SK-N-SH (cell line): ENCODE data around the gene ADAMTSL1. TPM values are rescaled to one million over a fixed set of nuclear protein-coding genes. Genes with fewer than 3 reads are reported as not detected.

Source experiments
- CTCF ChIA-PET: fragments of 300-600, 350-600 bp; formaldehyde crosslinking; extraction: SDS; loops from one replicate; lab custom pipeline; 2021; lab: Yijun Ruan, JAX
- POLR2A ChIA-PET: fragments of 350-600 bp; sonication (Branson Sonifier 250); formaldehyde crosslinking; extraction: SDS; loops from one replicate; lab custom pipeline; 2020; ENCODE audit warnings: antibody characterized with exemption, inconsistent platforms; lab: Yijun Ruan, JAX
- DNase-seq: peaks from one replicate; pipeline ENCODE4 v3.0.0; 2012
- H2AFZ ChIP-seq: fragments of 200-600 bp; sonication (generic); 2 replicates; pipeline ENCODE4 v1.8.1; 2016; ENCODE audit warnings: antibody characterized with exemption, mild to moderate bottlenecking, low read depth
- H3F3A ChIP-seq: fragments of 200-600 bp; sonication (generic); replicated peaks from 2 replicates; pipeline ENCODE3; 2016; ENCODE audit warnings: antibody characterized with exemption, mild to moderate bottlenecking; ENCODE audit not compliant: insufficient read depth
- H3K27ac ChIP-seq, 2 experiments: fragments of 200-500 bp in 1 of 2; fragments of 200-600 bp in 1 of 2; sonication (Bioruptor generic) in 1 of 2; sonication (generic), shearing (Covaris generic) in 1 of 2; 2 replicates each; pipeline versions ENCODE4 v1.5.1 to v1.6.1; 2014 to 2016; ENCODE audit warnings: low read depth in 2 of 2, inconsistent platforms in 1 of 2, low read length in 1 of 2, mild to moderate bottlenecking in 1 of 2, mixed read lengths in 1 of 2
- H3K27me3 ChIP-seq: fragments of 200-600 bp; sonication (generic), shearing (Covaris generic); 2 replicates; pipeline ENCODE4 v1.6.1; 2016; ENCODE audit warnings: mixed run types; ENCODE audit not compliant: insufficient read depth
- H3K36me3 ChIP-seq, 2 experiments: fragments of 200-500 bp in 1 of 2; fragments of 200-600 bp in 1 of 2; sonication (Bioruptor generic) in 1 of 2; sonication (generic) in 1 of 2; replicated peaks in 1 of 2; 2 replicates each; pipeline versions ENCODE3 to v1.5.1; 2014 to 2016; ENCODE audit warnings: low read length in 1 of 2, mild to moderate bottlenecking in 1 of 2; ENCODE audit not compliant: insufficient read depth in 2 of 2, control insufficient read depth in 1 of 2
- H3K4me1 ChIP-seq, 2 experiments: fragments of 200-500 bp in 1 of 2; fragments of 200-600 bp in 1 of 2; sonication (Bioruptor generic) in 1 of 2; sonication (generic), shearing (Covaris generic) in 1 of 2; 2 replicates each; pipeline versions ENCODE4 v1.5.1 to v1.6.1; 2014 to 2016; ENCODE audit warnings: low read depth in 1 of 2, low read length in 1 of 2, mixed run types in 1 of 2; ENCODE audit not compliant: insufficient read depth in 2 of 2, control insufficient read depth in 1 of 2
- H3K4me2 ChIP-seq: fragments of 200-600 bp; sonication (generic), shearing (Covaris generic); 2 replicates; pipeline ENCODE4 v1.6.1; 2017; ENCODE audit warnings: mixed run types
- H3K4me3 ChIP-seq, 2 experiments: fragments of 200-500 bp in 1 of 2; fragments of 200-600 bp in 1 of 2; sonication (Bioruptor generic) in 1 of 2; sonication (generic), shearing (Covaris generic) in 1 of 2; 2 replicates each; pipeline versions ENCODE4 v1.5.1 to v1.8.1; 2014 to 2016; ENCODE audit warnings: low read depth in 2 of 2, inconsistent platforms in 1 of 2, low read length in 1 of 2, mild to moderate bottlenecking in 1 of 2, mixed read lengths in 1 of 2, moderate library complexity in 1 of 2
- H3K79me2 ChIP-seq: fragments of 200-600 bp; sonication (generic); 2 replicates; pipeline ENCODE4 v1.8.1; 2017; ENCODE audit warnings: mild to moderate bottlenecking; ENCODE audit not compliant: insufficient read depth
- H3K9ac ChIP-seq: fragments of 200-600 bp; sonication (generic); 2 replicates; pipeline ENCODE4 v1.6.1; 2017; ENCODE audit warnings: mixed run types
- H3K9me2 ChIP-seq: fragments of 200-600 bp; sonication (generic); 2 replicates; pipeline ENCODE4 v1.6.1; 2017; ENCODE audit warnings: mixed run types
- H3K9me3 ChIP-seq: fragments of 200-600 bp; sonication (generic); 2 replicates; pipeline ENCODE4 v1.6.1; 2017; ENCODE audit warnings: mixed run types, mild to moderate bottlenecking, moderate library complexity
- H4K20me1 ChIP-seq: fragments of 200-600 bp; sonication (generic); 2 replicates; pipeline ENCODE4 v1.6.1; 2017; ENCODE audit warnings: mild to moderate bottlenecking, mixed run types; ENCODE audit not compliant: insufficient read depth
- CTCF ChIP-seq: fragments of 200-600 bp; sonication (generic); IDR thresholded peaks from 2 replicates; pipeline ENCODE4 v1.6.1; 2017; ENCODE audit warnings: antibody characterized with exemption, mild to moderate bottlenecking, moderate library complexity
- EP300 ChIP-seq, 2 experiments: IDR thresholded peaks; 2 replicates each; pipeline versions ENCODE4 v1.4.0 to v1.6.1; 2012; ENCODE audit warnings: borderline replicate concordance in 1 of 2, low read depth in 1 of 2, low read length in 1 of 2
- FOSL2 ChIP-seq: IDR thresholded peaks from 2 replicates; pipeline ENCODE4 v1.4.0; 2012; ENCODE audit warnings: low read depth, mild to moderate bottlenecking, moderate library complexity, borderline replicate concordance
- FOXM1 ChIP-seq: IDR thresholded peaks from 2 replicates; pipeline ENCODE4 v1.4.0; 2012; ENCODE audit warnings: low read depth, mild to moderate bottlenecking
- IRF3 ChIP-seq: fragments of 150-350 bp; IDR thresholded peaks from 2 replicates; pipeline ENCODE4 v1.6.1; 2016; ENCODE audit warnings: mild to moderate bottlenecking, low read depth, low read length
- JUND ChIP-seq: IDR thresholded peaks from 2 replicates; pipeline ENCODE4 v1.4.0; 2012
- MAX ChIP-seq: IDR thresholded peaks from 2 replicates; pipeline ENCODE4 v1.4.0; 2012; ENCODE audit warnings: low read depth
- NFIC ChIP-seq: IDR thresholded peaks from 2 replicates; pipeline ENCODE4 v1.4.0; 2012; ENCODE audit warnings: borderline replicate concordance
- NRF1 ChIP-seq: IDR thresholded peaks from 2 replicates; pipeline ENCODE4 v1.6.1; 2012; ENCODE audit warnings: low read depth, mild to moderate bottlenecking, low read length
- PBX3 ChIP-seq: IDR thresholded peaks from 2 replicates; pipeline ENCODE4; 2012
- POLR2AphosphoS5 ChIP-seq: IDR thresholded peaks from 2 replicates; pipeline ENCODE4 v1.6.1; 2012; ENCODE audit warnings: low read depth, low read length
- RCOR1 ChIP-seq: fragments of 150-350 bp; IDR thresholded peaks from 2 replicates; pipeline ENCODE4 v1.6.1; 2017; ENCODE audit warnings: antibody characterized with exemption, low read length
- RFX5 ChIP-seq: IDR thresholded peaks from 2 replicates; pipeline ENCODE4 v1.6.1; 2012; ENCODE audit warnings: mild to moderate bottlenecking, improper control_type of control experiment, low read length
- TAF1 ChIP-seq: IDR thresholded peaks from 2 replicates; pipeline ENCODE4 v1.6.1; 2012; ENCODE audit warnings: low read depth, mild to moderate bottlenecking, low read length, moderate library complexity, borderline replicate concordance
- TCF12 ChIP-seq: IDR thresholded peaks from 2 replicates; pipeline ENCODE4 v1.4.0; 2012
- TEAD4 ChIP-seq: IDR thresholded peaks from 2 replicates; pipeline ENCODE4 v1.4.0; 2012; ENCODE audit warnings: mild to moderate bottlenecking, borderline replicate concordance; ENCODE audit not compliant: insufficient read depth
- WGBS: methylation state at CpG from one replicate; pipeline ENCODE4 v1.1.6; 2017; ENCODE audit warnings: low lambda C conversion rate; 5-methylcytosine and 5-hydroxymethylcytosine counted together
- polyA plus RNA-seq, 3 experiments: library from polyadenylated mRNA; depleted of rRNA; stranded (reverse); fragments of >200 nt; gene quantifications; 2 replicates each; pipeline ENCODE4 v1.2.3, GENCODE V29; 2012

Gene ADAMTSL1
- polyA plus RNA-seq, 1 of the 3 experiments (the other 2 are of a cell fraction), result 114 TPM

- no peak for TF ChIP-seq IRF3
- TF ChIP-seq POLR2AphosphoS5, result no peak
- no peak for TF ChIP-seq NFIC
- no peak for TF ChIP-seq EP300 (IDR thresholded peaks at IDR 0.05; ENCODE audit: borderline replicate concordance in 1 of 2, low read depth in 1 of 2, low read length in 1 of 2)
- TF ChIP-seq NRF1, result no peak
- no peak for TF ChIP-seq TAF1
- TF ChIP-seq RFX5, result no peak
- no peak for TF ChIP-seq RCOR1
- no peak for TF ChIP-seq CTCF
- no peak for TF ChIP-seq PBX3
These were observed 319.2 kb downstream of the ADAMTSL1 start (continued) for GRCh38 chr9:18793122-18793521.

- POLR2A ChIA-PET, result no interaction called here
- H3K27ac ChIP-seq, result peak overlapping the region; percentile 40 to 81; a peak in 2 of 4 replicates
- H3K9me3 ChIP-seq, result no peaks in the 10 kb centered on the region
- no peaks in the 10 kb centered on the region for H4K20me1 ChIP-seq
- H3K27me3 ChIP-seq, result no peaks in the 10 kb centered on the region
- peaks cover 9% of the 10 kb centered on the region; the same call in 1 of the 2 replicates for H3K79me2 ChIP-seq
- TF ChIP-seq FOXM1 (peak; percentile 34; the same call in 1 of the 2 replicates), MAX (no peak), JUND (peak; percentile 26; the same call in 1 of the 2 replicates), NFIC (peak; percentile 31; the same call in 1 of the 2 replicates), RCOR1 (no peak), POLR2AphosphoS5 (0 out of 2 replicates have a peak, but pooled peaks have one; percentile 34), FOSL2 (no peak), EP300 (IDR thresholded peaks at IDR 0.05; ENCODE audit: borderline replicate concordance in 1 of 2, low read depth in 1 of 2, low read length in 1 of 2) (peak in 1 of 2 experiments; percentile 69; a peak in 1 of 4 replicates), PBX3 (peak; percentile 63), TCF12 (peak; percentile 77), TEAD4 (peak; percentile 41; the same call in 1 of the 2 replicates)
- CTCF ChIA-PET, result interaction anchor here (1.1 kb wide), 1 partner anchor 233 kb away, joined by 4 read pairs; no protein-coding TSS in a partner anchor
- H2AFZ ChIP-seq, result no peak overlapping the region
- no peaks in the 10 kb centered on the region for H3K9me2 ChIP-seq
- H3K4me3 ChIP-seq, result no peak overlapping the region
- WGBS, result 83% methylated on average over 5 of the region's 5 CpGs
- H3K36me3 ChIP-seq, result peaks cover 9 to 43% of the 10 kb centered on the region in 2 experiments
- DNase-seq, result no peak
- H3K9ac ChIP-seq, result no peak overlapping the region
- peaks cover 36% of the 10 kb centered on the region for H3F3A ChIP-seq
- H3K4me1 ChIP-seq, result peaks cover 12 to 36% of the 10 kb centered on the region in 2 experiments
- no peak overlapping the region for H3K4me2 ChIP-seq
These were observed 322.2 kb downstream of the ADAMTSL1 start for GRCh38 chr9:18795947-18796671.
